H9 (cell line): ENCODE results near the gene LIPE. TPM values are rescaled to one million over a fixed set of nuclear protein-coding genes. Genes with fewer than 3 reads are reported as not detected.

Experiments used
- DNase-seq: peaks from one replicate; pipeline ENCODE4 v3.0.0-alpha.2; 2017
- H2AFZ ChIP-seq: one replicate; pipeline ENCODE4 v1.6.1; 2013; ENCODE audit warnings: mild to moderate bottlenecking, low read length, control low read depth, moderate library complexity
- H2AK5ac ChIP-seq: 2 replicates; pipeline ENCODE4 v1.6.1; 2013; ENCODE audit warnings: low read length, control low read depth, mixed read lengths; ENCODE audit not compliant: insufficient read length
- H2BK120ac ChIP-seq: one replicate; pipeline ENCODE4 v1.6.1; 2013; ENCODE audit warnings: low read depth, mild to moderate bottlenecking, low read length, control low read depth, inconsistent platforms; ENCODE audit not compliant: poor library complexity, severe bottlenecking
- H2BK12ac ChIP-seq: 2 replicates; pipeline ENCODE4 v1.6.1; 2013; ENCODE audit warnings: low read length, control low read depth, mixed read lengths, low read depth; ENCODE audit not compliant: insufficient read length
- H2BK15ac ChIP-seq: 2 replicates; pipeline ENCODE4 v1.6.1; 2013; ENCODE audit warnings: low read depth, low read length, control low read depth
- H2BK20ac ChIP-seq: one replicate; pipeline ENCODE4 v1.6.1; 2013; ENCODE audit warnings: low read depth, mild to moderate bottlenecking, low read length, control low read depth, inconsistent platforms; ENCODE audit not compliant: poor library complexity, severe bottlenecking
- H2BK5ac ChIP-seq: 2 replicates; pipeline ENCODE4 v1.6.1; 2013; ENCODE audit warnings: low read length, control low read depth, mixed read lengths; ENCODE audit not compliant: insufficient read length
- H3K14ac ChIP-seq: 2 replicates; pipeline ENCODE4 v1.6.1; 2013; ENCODE audit warnings: low read length, control low read depth; ENCODE audit not compliant: insufficient read depth
- H3K18ac ChIP-seq: 2 replicates; pipeline ENCODE4 v1.6.1; 2013; ENCODE audit warnings: low read depth, mild to moderate bottlenecking, mixed read lengths, low read length, control low read depth; ENCODE audit not compliant: insufficient read length
- H3K23ac ChIP-seq: 2 replicates; pipeline ENCODE4 v1.6.1; 2013; ENCODE audit warnings: low read length, control low read depth, mixed read lengths, low read depth; ENCODE audit not compliant: insufficient read length
- H3K23me2 ChIP-seq: 2 replicates; pipeline ENCODE4 v1.6.1; 2013; ENCODE audit warnings: low read depth, mild to moderate bottlenecking, mixed read lengths, low read length, control low read depth; ENCODE audit not compliant: insufficient read length, poor library complexity, severe bottlenecking
- H3K27ac ChIP-seq: 2 replicates; pipeline ENCODE4 v1.5.1; 2013; ENCODE audit warnings: low read length, control low read depth, mixed read lengths, low read depth; ENCODE audit not compliant: insufficient read length
- H3K27me3 ChIP-seq: 2 replicates; pipeline ENCODE4 v1.6.1; 2013; ENCODE audit warnings: low read length, control low read depth, inconsistent platforms; ENCODE audit not compliant: insufficient read depth
- H3K4ac ChIP-seq: 2 replicates; pipeline ENCODE4 v1.6.1; 2013; ENCODE audit warnings: low read depth, mild to moderate bottlenecking, control low read depth, inconsistent platforms, low read length, moderate library complexity
- H3K4me1 ChIP-seq: 2 replicates; pipeline ENCODE4 v1.6.1; 2013; ENCODE audit warnings: low read length, control low read depth, inconsistent platforms; ENCODE audit not compliant: insufficient read depth
- H3K4me2 ChIP-seq: 2 replicates; pipeline ENCODE4 v1.6.1; 2013; ENCODE audit warnings: low read length, control low read depth, mixed read lengths; ENCODE audit not compliant: insufficient read length, insufficient read depth
- H3K56ac ChIP-seq: 2 replicates; pipeline ENCODE4 v1.6.1; 2013; ENCODE audit warnings: low read depth, mild to moderate bottlenecking, mixed read lengths, low read length, control low read depth; ENCODE audit not compliant: insufficient read length
- H3K79me1 ChIP-seq: 2 replicates; pipeline ENCODE4 v1.6.1; 2013; ENCODE audit warnings: low read depth, mild to moderate bottlenecking, moderate library complexity, low read length, control low read depth, inconsistent platforms; ENCODE audit not compliant: insufficient read depth, poor library complexity, severe bottlenecking
- H3K79me2 ChIP-seq: 2 replicates; pipeline ENCODE4 v1.6.1; 2013; ENCODE audit warnings: low read length, control low read depth, inconsistent platforms; ENCODE audit not compliant: insufficient read depth
- H3K9ac ChIP-seq: 2 replicates; pipeline ENCODE4 v1.6.1; 2013; ENCODE audit warnings: low read length, control low read depth, mixed read lengths; ENCODE audit not compliant: insufficient read length; ENCODE audit errors: extremely low read depth
- H3K9me3 ChIP-seq: one replicate; pipeline ENCODE4 v1.6.1; 2013; ENCODE audit warnings: low read depth, low read length, inconsistent platforms; ENCODE audit not compliant: control insufficient read depth
- H3T11ph ChIP-seq: one replicate; pipeline ENCODE4 v1.6.1; 2013; ENCODE audit warnings: mild to moderate bottlenecking, low read length, control low read depth, inconsistent platforms
- H4K20me1 ChIP-seq: one replicate; pipeline ENCODE4 v1.6.1; 2013; ENCODE audit not compliant: control insufficient read depth, insufficient read length, insufficient read depth
- H4K5ac ChIP-seq: 2 replicates; pipeline ENCODE4 v1.6.1; 2013; ENCODE audit warnings: low read depth, mild to moderate bottlenecking, mixed read lengths, low read length, control low read depth; ENCODE audit not compliant: insufficient read length
- H4K8ac ChIP-seq: replicated peaks from 2 replicates; pipeline ENCODE4 v1.6.1; 2013; ENCODE audit warnings: low read length, control low read depth, mixed read lengths, low read depth; ENCODE audit not compliant: insufficient read length
- H4K91ac ChIP-seq: 2 replicates; pipeline ENCODE4 v1.6.1; 2013; ENCODE audit warnings: low read depth, mild to moderate bottlenecking, moderate library complexity, mixed read lengths, low read length, control low read depth; ENCODE audit not compliant: insufficient read length
- H3K27ac Mint-ChIP-seq, 3 experiments: 2 replicates in 2 of 3; 3 replicates in 1 of 3; pipeline ENCODE4 v1.8.0; 2020 to 2021; ENCODE audit warnings: mixed read lengths in 3 of 3, mild to moderate bottlenecking in 1 of 3, moderate library complexity in 1 of 3
- H3K27me3 Mint-ChIP-seq: 2 replicates; pipeline ENCODE4 v1.8.0; 2021; ENCODE audit warnings: low read depth, mild to moderate bottlenecking, moderate library complexity, mixed read lengths
- H3K36me3 Mint-ChIP-seq, 3 experiments: 2 replicates in 2 of 3; 3 replicates in 1 of 3; pipeline ENCODE4 v1.8.0; 2020 to 2021; ENCODE audit warnings: low read depth in 3 of 3, mixed read lengths in 3 of 3; ENCODE audit not compliant: insufficient read depth in 1 of 3
- H3K4me1 Mint-ChIP-seq, 2 experiments: 2 replicates each; pipeline ENCODE4 v1.8.0; 2020; ENCODE audit warnings: mixed read lengths in 2 of 2
- H3K4me3 Mint-ChIP-seq, 2 experiments: 2 replicates in 1 of 2; 3 replicates in 1 of 2; pipeline ENCODE4 v1.8.0; 2020 to 2021; ENCODE audit warnings: mild to moderate bottlenecking in 2 of 2, mixed read lengths in 2 of 2, moderate library complexity in 1 of 2
- H3K9me3 Mint-ChIP-seq, 2 experiments: 2 replicates in 1 of 2; 3 replicates in 1 of 2; pipeline ENCODE4 v1.8.0; 2020; ENCODE audit warnings: mild to moderate bottlenecking in 2 of 2, mixed read lengths in 2 of 2, moderate library complexity in 1 of 2
- WGBS: extraction: QIAGEN DNeasy Blood & Tissue Kit; methylation state at CpG from one replicate; pipeline ENCODE4 v1.1.7; 2013; ENCODE audit warnings: missing lambda C conversion rate, low lambda C conversion rate, mixed read lengths; ENCODE audit not compliant: insufficient read length; ENCODE audit errors: extremely low coverage; 5-methylcytosine and 5-hydroxymethylcytosine counted together
- total RNA-seq: library from RNA; stranded (reverse); gene quantifications from 2 replicates; pipeline ENCODE4 v1.2.1, GENCODE V29; 2021
- TF ChIP-seq, protein P1 (sequence below): fragments of 200-600 bp; sonication (generic); conservative IDR thresholded peaks from 3 replicates; pipeline ENCODE4 v1.8.0; 2021; ENCODE audit warnings: antibody characterized with exemption, mild to moderate bottlenecking

The LIPE gene
- total RNA-seq, 1 experiment from 2014 or later, result 6.3 TPM

DNA sequence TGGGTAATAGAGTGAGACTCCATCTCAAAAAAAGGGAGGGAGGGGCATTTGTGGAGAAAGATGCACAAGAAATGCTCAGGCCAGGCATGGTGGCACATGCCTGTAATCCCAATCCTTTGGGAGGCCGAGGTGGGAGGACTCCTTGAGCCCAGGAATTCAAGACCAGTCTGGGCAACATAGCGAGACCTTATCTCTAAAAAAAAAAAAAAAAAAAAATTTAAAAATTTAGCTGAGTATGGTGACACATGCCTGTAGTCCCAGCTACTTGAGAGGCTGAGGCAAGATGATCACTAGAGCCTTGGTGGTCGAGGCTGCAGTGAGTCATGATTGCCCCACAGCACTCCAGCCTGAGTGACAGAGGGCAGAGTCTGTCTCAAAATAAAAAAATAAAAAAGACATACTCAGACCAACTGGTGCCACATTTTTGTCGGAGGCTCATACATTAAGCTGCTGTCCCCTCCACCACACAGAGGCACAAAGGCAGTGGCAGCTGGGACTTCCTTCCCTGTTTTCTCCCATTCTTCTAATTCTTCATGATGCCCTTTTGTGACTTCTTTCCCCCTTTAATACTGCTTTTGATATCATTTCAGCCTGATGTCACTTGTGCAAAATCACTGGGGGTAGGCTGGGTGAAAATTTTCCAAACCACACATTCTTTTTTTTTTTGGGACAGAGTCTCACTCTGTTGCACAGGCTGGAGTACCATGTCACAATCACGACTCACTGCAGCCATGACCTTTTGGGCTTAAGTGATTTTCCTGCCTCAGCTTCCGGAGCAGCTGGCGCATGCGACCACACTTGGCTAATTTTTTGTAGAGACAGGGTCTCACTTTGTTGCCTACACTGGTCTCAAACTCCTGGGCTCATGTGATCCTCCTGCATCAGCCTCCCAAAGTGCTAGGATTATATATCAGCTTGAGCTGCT is 42.4 kb upstream of the LIPE start:
- Histone ChIP-seq H3K18ac (no peak overlapping the region), H2BK20ac (no peak overlapping the region), H3K23me2 (no peaks in the 10 kb centered on the region), H2AFZ (no peak overlapping the region), H2BK15ac (no peak overlapping the region), H3K4me1 (peaks cover 20% of the 10 kb centered on the region), H4K8ac (no peak overlapping the region), H3K4me2 (no peak overlapping the region), H2AK5ac (no peak overlapping the region), H3K56ac (no peak overlapping the region), H3K27ac (no peak overlapping the region), H4K5ac (no peak overlapping the region), H3K79me1 (no peaks in the 10 kb centered on the region), H3K27me3 (no peaks in the 10 kb centered on the region), H3K23ac (no peak overlapping the region), H3K4ac (no peak overlapping the region), H2BK12ac (no peak overlapping the region), H3K9me3 (no peaks in the 10 kb centered on the region), H4K20me1 (no peaks in the 10 kb centered on the region), H2BK120ac (no peak overlapping the region), H2BK5ac (no peak overlapping the region), H4K91ac (no peak overlapping the region), H3K79me2 (no peaks in the 10 kb centered on the region), H3K9ac (no peak overlapping the region), H3T11ph (no peak overlapping the region), H3K14ac (no peak overlapping the region)
- DNase-seq, result no peak
- Mint-ChIP-seq H3K27ac (no peak overlapping the region), H3K36me3 (no peaks in the 10 kb centered on the region; a peak in 1 of 7 replicates), H3K9me3 (no peaks in the 10 kb centered on the region), H3K27me3 (0 out of 2 replicates have a peak, but pooled peaks cover 2% of the 10 kb centered on the region), H3K4me1 (peaks cover 63 to 64% of the 10 kb centered on the region in 2 experiments), H3K4me3 (no peak overlapping the region)
- no CpG with 5 or more reads among the region's 8 CpGs for WGBS
- TF ChIP-seq, protein P1, sequence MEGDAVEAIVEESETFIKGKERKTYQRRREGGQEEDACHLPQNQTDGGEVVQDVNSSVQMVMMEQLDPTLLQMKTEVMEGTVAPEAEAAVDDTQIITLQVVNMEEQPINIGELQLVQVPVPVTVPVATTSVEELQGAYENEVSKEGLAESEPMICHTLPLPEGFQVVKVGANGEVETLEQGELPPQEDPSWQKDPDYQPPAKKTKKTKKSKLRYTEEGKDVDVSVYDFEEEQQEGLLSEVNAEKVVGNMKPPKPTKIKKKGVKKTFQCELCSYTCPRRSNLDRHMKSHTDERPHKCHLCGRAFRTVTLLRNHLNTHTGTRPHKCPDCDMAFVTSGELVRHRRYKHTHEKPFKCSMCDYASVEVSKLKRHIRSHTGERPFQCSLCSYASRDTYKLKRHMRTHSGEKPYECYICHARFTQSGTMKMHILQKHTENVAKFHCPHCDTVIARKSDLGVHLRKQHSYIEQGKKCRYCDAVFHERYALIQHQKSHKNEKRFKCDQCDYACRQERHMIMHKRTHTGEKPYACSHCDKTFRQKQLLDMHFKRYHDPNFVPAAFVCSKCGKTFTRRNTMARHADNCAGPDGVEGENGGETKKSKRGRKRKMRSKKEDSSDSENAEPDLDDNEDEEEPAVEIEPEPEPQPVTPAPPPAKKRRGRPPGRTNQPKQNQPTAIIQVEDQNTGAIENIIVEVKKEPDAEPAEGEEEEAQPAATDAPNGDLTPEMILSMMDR, result no peak
